Neural progenitor cell (in vitro differentiated cells): ENCODE data around the gene PRCP. TPM values are rescaled to one million over a fixed set of nuclear protein-coding genes. Genes with fewer than 3 reads are reported as not detected.

ENCODE experiments used
- DNase-seq: peaks from one replicate; pipeline ENCODE4 v3.0.0-alpha.2; 2016; ENCODE audit warnings: low spot score
- H2AFZ ChIP-seq: fragments of 200-600 bp; sonication (generic); replicated peaks from 2 replicates; pipeline ENCODE4 v1.6.1; 2016; ENCODE audit warnings: antibody characterized with exemption
- H3F3A ChIP-seq: fragments of 200-600 bp; sonication (generic); 2 replicates; pipeline ENCODE4 v1.6.1; 2016; ENCODE audit warnings: antibody characterized with exemption, low read depth
- H3K27ac ChIP-seq: fragments of 200-600 bp; sonication (generic); 2 replicates; pipeline ENCODE4 v1.5.1; 2016; ENCODE audit warnings: mild to moderate bottlenecking
- H3K27me3 ChIP-seq: fragments of 200-600 bp; sonication (generic); 2 replicates; pipeline ENCODE4 v1.6.1; 2016; ENCODE audit warnings: mild to moderate bottlenecking, moderate library complexity
- H3K36me3 ChIP-seq: fragments of 200-600 bp; sonication (generic); 2 replicates; pipeline ENCODE4 v1.5.1; 2016
- H3K4me1 ChIP-seq: fragments of 200-600 bp; sonication (generic); 2 replicates; pipeline ENCODE4 v1.6.1; 2016; ENCODE audit warnings: mixed run types
- H3K4me2 ChIP-seq: fragments of 200-600 bp; sonication (generic); 2 replicates; pipeline ENCODE4 v1.6.1; 2016
- H3K4me3 ChIP-seq: fragments of 200-600 bp; sonication (generic); 2 replicates; pipeline ENCODE4 v1.5.1; 2016
- H3K79me2 ChIP-seq: fragments of 200-600 bp; sonication (generic); 2 replicates; pipeline ENCODE4 v1.6.1; 2016; ENCODE audit warnings: low read depth
- H3K9ac ChIP-seq: fragments of 200-600 bp; sonication (generic); 2 replicates; pipeline ENCODE4 v1.6.1; 2016
- H3K9me3 ChIP-seq: fragments of 200-600 bp; sonication (generic); 2 replicates; pipeline ENCODE4 v1.5.1; 2016; ENCODE audit warnings: low read depth
- H4K20me1 ChIP-seq: fragments of 200-600 bp; sonication (generic); 2 replicates; pipeline ENCODE4 v1.6.1; 2016; ENCODE audit warnings: low read depth
- H3K27ac Mint-ChIP-seq: 3 replicates; pipeline ENCODE4 v1.8.0; 2021; ENCODE audit warnings: mixed read lengths
- H3K27me3 Mint-ChIP-seq: 2 replicates; pipeline ENCODE4 v1.8.0; 2022; ENCODE audit warnings: low read depth, mild to moderate bottlenecking, inconsistent platforms, moderate library complexity, mixed read lengths; ENCODE audit not compliant: insufficient read depth
- H3K36me3 Mint-ChIP-seq: 3 replicates; pipeline ENCODE4 v1.8.0; 2021; ENCODE audit warnings: mixed read lengths
- H3K4me1 Mint-ChIP-seq: 3 replicates; pipeline ENCODE4 v1.8.0; 2021; ENCODE audit warnings: mixed read lengths
- H3K4me3 Mint-ChIP-seq: 3 replicates; pipeline ENCODE4 v1.8.0; 2021; ENCODE audit warnings: mild to moderate bottlenecking, moderate library complexity, mixed read lengths
- H3K9me3 Mint-ChIP-seq: 3 replicates; pipeline ENCODE4 v1.8.0; 2020; ENCODE audit warnings: mixed read lengths
- CTCF ChIP-seq: fragments of 200-600 bp; sonication (generic); IDR thresholded peaks from 2 replicates; pipeline ENCODE4 v1.5.1; 2017; ENCODE audit warnings: antibody characterized with exemption, mild to moderate bottlenecking
- EZH2 ChIP-seq: fragments of 200-600 bp; sonication (generic); IDR thresholded peaks from 2 replicates; pipeline ENCODE4 v1.6.1; 2017; ENCODE audit warnings: antibody characterized with exemption, mild to moderate bottlenecking, moderate library complexity
- EZH2phosphoT487 ChIP-seq: fragments of 200-600 bp; sonication (generic); IDR thresholded peaks from 2 replicates; pipeline ENCODE4 v1.6.1; 2017; ENCODE audit warnings: antibody characterized with exemption
- total RNA-seq: library from RNA; depleted of rRNA; stranded (reverse); fragments of >200 nt; gene quantifications from 2 replicates; pipeline ENCODE4 v1.2.3, GENCODE V29; 2015; ENCODE audit warnings: low replicate concordance

PRCP gene
- total RNA-seq, 1 donor from 2014 or later = 67.4 TPM

- Mint-ChIP-seq H3K27ac (no peak overlapping the region), H3K4me3 (no peak overlapping the region)
Measured at GRCh38 chr11:82832983-82833382, 67.2 kb downstream of the PRCP start.

GRCh38 chr11:82831364-82831763 is 68.9 kb downstream of the PRCP start:
- Histone ChIP-seq H3K4me3 (no peak overlapping the region), H3K4me1 (no peaks in the 10 kb centered on the region), H3K9me3 (no peaks in the 10 kb centered on the region), H3K27ac (no peak overlapping the region), H3F3A (no peaks in the 10 kb centered on the region), H3K36me3 (no peaks in the 10 kb centered on the region), H3K27me3 (peaks cover 71% of the 10 kb centered on the region), H4K20me1 (peaks cover 16% of the 10 kb centered on the region), H2AFZ (no peak overlapping the region), H3K9ac (no peak overlapping the region), H3K79me2 (no peaks in the 10 kb centered on the region), H3K4me2 (no peak overlapping the region)
- peaks cover 31% of the 10 kb centered on the region for H3K36me3 Mint-ChIP-seq
- H3K27me3 Mint-ChIP-seq = peaks cover 4% of the 10 kb centered on the region
- H3K27ac Mint-ChIP-seq = no peak overlapping the region
- H3K4me1 Mint-ChIP-seq = peaks cover 19% of the 10 kb centered on the region
- TF ChIP-seq CTCF = no peak
- no peak for TF ChIP-seq EZH2
- TF ChIP-seq EZH2phosphoT487 = no peak
- no peaks in the 10 kb centered on the region for H3K9me3 Mint-ChIP-seq
- H3K4me3 Mint-ChIP-seq = no peak overlapping the region
- DNase-seq = no peak

More at GRCh38 chr11:82832983-82833382, 67.2 kb downstream of the PRCP start:
- Mint-ChIP-seq H3K9me3 (no peaks in the 10 kb centered on the region), H3K27me3 (peaks cover 4% of the 10 kb centered on the region), H3K36me3 (peaks cover 30% of the 10 kb centered on the region), H3K4me1 (peaks cover 19% of the 10 kb centered on the region)
- TF ChIP-seq CTCF = no peak
- TF ChIP-seq EZH2 = no peak
- TF ChIP-seq EZH2phosphoT487 = no peak
- Histone ChIP-seq H3K4me1 (no peaks in the 10 kb centered on the region), H3K9ac (no peak overlapping the region), H3K4me2 (no peak overlapping the region), H3K27ac (no peak overlapping the region), H3K27me3 (peaks cover 74% of the 10 kb centered on the region), H3F3A (no peaks in the 10 kb centered on the region), H3K9me3 (no peaks in the 10 kb centered on the region), H3K4me3 (no peak overlapping the region), H3K79me2 (no peaks in the 10 kb centered on the region), H3K36me3 (no peaks in the 10 kb centered on the region), H4K20me1 (peaks cover 18% of the 10 kb centered on the region), H2AFZ (no peak overlapping the region)
- no peak for DNase-seq

- peaks cover 19% of the 10 kb centered on the region for H3K4me1 Mint-ChIP-seq
Measured at GRCh38 chr11:82830746-82831145, 69.5 kb downstream of the PRCP start.

More at GRCh38 chr11:82830746-82831145, 69.5 kb downstream of the PRCP start:
- Histone ChIP-seq H3K9me3 (no peaks in the 10 kb centered on the region), H3K27me3 (peaks cover 71% of the 10 kb centered on the region), H4K20me1 (peaks cover 20% of the 10 kb centered on the region), H2AFZ (no peak overlapping the region), H3F3A (no peaks in the 10 kb centered on the region), H3K9ac (no peak overlapping the region), H3K4me1 (no peaks in the 10 kb centered on the region), H3K4me2 (no peak overlapping the region), H3K27ac (no peak overlapping the region), H3K4me3 (no peak overlapping the region), H3K36me3 (no peaks in the 10 kb centered on the region), H3K79me2 (no peaks in the 10 kb centered on the region)
- no peak for TF ChIP-seq CTCF
- no peak for TF ChIP-seq EZH2
- H3K9me3 Mint-ChIP-seq = no peaks in the 10 kb centered on the region
- H3K4me3 Mint-ChIP-seq = no peak overlapping the region
- H3K27me3 Mint-ChIP-seq = peaks cover 4% of the 10 kb centered on the region
- peaks cover 28% of the 10 kb centered on the region for H3K36me3 Mint-ChIP-seq
- no peak overlapping the region for H3K27ac Mint-ChIP-seq
- DNase-seq = no peak
